HL-60 (cell line): ENCODE data around the gene PLPP6.

Experiments
- POLR2AphosphoS5 ChIP-seq: IDR thresholded peaks from 2 replicates; pipeline ENCODE4 v1.6.1; 2012; ENCODE audit warnings: low read depth
- TF ChIP-seq, protein P1 (sequence below): IDR thresholded peaks from one replicate; pipeline ENCODE4 v1.5.1; 2011; ENCODE audit warnings: low read length, control low read depth, inconsistent platforms; ENCODE audit not compliant: insufficient read depth
- TF ChIP-seq, protein P2 (sequence below): IDR thresholded peaks from 2 replicates; pipeline ENCODE4 v1.6.1; 2012; ENCODE audit warnings: low read depth; ENCODE audit not compliant: insufficient replicate concordance

DNA sequence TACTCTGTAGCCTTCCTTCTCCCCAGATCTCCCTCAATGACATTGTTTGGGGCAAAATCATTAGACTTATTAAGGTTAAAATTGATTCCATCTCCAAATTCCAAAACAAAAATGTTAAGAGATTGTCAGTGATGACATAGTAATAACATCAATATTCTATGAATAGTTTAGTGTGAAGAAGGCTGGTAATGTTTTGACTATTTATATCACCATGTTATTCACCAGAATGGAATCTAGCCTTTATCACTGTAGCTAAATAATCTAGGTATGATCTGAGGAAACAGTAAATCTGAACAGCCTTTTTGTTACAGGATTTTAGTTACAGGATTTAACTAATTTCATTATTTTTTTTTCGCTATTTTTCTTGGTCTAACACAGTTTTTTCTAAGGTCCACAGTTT lies 929 bp upstream of the PLPP6 start:
- TF ChIP-seq, protein P1, sequence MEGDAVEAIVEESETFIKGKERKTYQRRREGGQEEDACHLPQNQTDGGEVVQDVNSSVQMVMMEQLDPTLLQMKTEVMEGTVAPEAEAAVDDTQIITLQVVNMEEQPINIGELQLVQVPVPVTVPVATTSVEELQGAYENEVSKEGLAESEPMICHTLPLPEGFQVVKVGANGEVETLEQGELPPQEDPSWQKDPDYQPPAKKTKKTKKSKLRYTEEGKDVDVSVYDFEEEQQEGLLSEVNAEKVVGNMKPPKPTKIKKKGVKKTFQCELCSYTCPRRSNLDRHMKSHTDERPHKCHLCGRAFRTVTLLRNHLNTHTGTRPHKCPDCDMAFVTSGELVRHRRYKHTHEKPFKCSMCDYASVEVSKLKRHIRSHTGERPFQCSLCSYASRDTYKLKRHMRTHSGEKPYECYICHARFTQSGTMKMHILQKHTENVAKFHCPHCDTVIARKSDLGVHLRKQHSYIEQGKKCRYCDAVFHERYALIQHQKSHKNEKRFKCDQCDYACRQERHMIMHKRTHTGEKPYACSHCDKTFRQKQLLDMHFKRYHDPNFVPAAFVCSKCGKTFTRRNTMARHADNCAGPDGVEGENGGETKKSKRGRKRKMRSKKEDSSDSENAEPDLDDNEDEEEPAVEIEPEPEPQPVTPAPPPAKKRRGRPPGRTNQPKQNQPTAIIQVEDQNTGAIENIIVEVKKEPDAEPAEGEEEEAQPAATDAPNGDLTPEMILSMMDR: no peak
- no peak for TF ChIP-seq POLR2AphosphoS5
- TF ChIP-seq, protein P2, sequence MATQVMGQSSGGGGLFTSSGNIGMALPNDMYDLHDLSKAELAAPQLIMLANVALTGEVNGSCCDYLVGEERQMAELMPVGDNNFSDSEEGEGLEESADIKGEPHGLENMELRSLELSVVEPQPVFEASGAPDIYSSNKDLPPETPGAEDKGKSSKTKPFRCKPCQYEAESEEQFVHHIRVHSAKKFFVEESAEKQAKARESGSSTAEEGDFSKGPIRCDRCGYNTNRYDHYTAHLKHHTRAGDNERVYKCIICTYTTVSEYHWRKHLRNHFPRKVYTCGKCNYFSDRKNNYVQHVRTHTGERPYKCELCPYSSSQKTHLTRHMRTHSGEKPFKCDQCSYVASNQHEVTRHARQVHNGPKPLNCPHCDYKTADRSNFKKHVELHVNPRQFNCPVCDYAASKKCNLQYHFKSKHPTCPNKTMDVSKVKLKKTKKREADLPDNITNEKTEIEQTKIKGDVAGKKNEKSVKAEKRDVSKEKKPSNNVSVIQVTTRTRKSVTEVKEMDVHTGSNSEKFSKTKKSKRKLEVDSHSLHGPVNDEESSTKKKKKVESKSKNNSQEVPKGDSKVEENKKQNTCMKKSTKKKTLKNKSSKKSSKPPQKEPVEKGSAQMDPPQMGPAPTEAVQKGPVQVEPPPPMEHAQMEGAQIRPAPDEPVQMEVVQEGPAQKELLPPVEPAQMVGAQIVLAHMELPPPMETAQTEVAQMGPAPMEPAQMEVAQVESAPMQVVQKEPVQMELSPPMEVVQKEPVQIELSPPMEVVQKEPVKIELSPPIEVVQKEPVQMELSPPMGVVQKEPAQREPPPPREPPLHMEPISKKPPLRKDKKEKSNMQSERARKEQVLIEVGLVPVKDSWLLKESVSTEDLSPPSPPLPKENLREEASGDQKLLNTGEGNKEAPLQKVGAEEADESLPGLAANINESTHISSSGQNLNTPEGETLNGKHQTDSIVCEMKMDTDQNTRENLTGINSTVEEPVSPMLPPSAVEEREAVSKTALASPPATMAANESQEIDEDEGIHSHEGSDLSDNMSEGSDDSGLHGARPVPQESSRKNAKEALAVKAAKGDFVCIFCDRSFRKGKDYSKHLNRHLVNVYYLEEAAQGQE: no peak
